Epidermal melanocyte (primary cell): ENCODE results near the gene CANT1.

ENCODE experiments used
- DNase-seq: peaks from one replicate; pipeline ENCODE4 v3.0.0; 2011; ENCODE audit warnings: low spot score; ENCODE audit not compliant: insufficient read length

CANT1 gene

GRCh38 chr17:78995761-78996451 is 13.7 kb downstream of the CANT1 start:
- peak; percentile 17 for DNase-seq

DNA sequence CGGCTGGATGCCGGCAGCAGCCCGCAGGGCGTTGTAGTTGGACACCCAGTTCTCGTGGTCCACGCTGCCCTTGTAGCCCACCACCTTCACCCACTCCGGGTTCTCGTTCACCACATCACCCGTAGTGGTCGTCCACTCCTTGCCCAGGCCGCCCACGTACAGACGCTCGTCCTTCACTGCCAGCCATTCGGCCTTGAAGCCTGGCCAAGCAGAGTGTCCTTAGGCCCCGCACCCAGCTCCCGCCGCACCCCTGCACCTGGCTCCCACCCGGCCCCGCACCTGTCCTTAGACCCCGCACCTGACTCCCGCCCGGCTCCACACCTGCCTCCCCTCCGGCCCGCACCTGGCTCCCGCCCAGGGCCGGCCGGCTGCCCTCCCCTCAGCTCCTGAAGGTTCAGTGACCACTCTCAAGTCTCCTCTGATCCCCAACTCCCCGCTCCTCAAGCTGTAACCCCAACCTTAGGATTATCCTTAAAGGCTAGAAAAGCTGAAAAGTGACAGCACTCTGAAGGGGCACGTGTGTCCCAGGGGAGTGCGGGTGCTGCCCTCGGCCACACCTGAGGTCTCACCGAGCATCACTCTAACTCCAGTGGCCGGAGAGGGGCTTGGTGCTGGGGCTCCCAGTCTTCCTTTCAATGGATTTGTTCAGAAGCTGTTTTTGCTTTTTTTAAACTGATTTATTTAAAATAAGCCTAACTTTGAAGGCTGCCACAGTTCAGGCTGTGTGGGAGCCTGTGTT is 14.4 kb downstream of the CANT1 start:
- peak; percentile 17 for DNase-seq

GRCh38 chr17:78993981-78994671 is 15.4 kb downstream of the CANT1 start:
- peak; percentile 11 for DNase-seq

- peak; percentile 42 for DNase-seq
These were observed 16.2 kb downstream of the CANT1 start for GRCh38 chr17:78993241-78993956.

DNA sequence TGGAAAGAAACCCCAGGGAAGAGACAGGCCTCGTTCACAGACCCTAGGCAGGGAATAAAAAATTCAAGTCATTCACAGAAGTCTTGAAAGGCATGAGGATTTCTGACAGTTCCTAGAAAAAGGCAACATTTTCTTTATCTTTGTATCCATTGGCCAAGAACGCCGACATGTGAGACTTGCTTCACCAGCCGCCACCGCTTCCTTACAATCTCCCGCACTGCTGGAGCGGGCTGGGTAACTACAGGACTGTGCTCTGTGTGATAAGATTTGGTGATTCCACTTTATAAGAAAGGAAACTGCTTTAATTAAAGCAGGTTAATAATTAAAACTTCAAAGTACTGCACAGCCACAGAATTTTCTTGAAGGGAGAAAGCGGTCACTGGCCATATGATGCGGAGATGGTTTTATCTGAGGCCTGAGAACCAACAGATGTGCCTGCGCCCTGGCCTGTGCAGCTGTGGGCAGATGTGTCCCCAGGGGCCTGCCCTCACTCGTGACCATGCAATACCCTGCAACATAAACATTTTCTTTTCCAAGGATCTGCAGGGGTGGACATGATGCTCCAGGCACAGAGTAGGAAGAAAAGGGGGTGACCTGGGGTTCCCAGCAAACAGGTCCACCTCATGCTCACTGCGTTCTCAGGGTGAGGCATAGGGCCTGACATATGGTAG is 16.9 kb downstream of the CANT1 start:
- DNase-seq, result peak; percentile 16

DNA sequence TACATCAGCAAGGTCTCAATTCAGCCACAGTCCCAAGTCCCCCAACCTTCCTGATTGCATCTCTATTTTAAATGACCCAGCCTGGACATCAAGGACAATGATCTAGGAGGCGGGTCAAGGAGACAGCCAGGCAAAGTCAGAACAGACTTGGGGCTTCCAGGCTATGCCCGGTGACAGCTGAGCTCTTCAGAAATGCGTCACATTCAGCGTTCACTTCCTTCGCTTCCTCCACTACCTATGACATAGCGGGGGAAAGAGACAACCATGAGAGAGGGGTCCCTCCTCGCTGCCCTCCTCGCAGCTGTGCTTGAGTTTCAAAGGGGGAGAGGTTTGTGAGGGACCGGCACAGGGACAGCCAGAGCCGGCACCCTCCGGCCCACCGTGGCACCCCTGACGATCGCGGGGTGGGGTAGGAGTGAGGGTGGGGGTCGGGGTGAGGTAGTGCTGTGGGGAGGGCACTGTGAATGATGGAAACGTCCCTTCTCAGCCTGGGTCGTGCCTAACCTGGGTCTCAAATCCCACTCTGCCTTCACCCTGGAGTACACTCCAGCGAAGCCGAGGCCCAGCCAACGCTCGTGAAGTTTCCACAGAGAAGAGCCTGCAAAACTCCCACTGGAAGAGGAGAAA is 17.5 kb downstream of the CANT1 start:
- peak; percentile 5 for DNase-seq

- peak; percentile 4 for DNase-seq
These were observed 18.4 kb downstream of the CANT1 start for GRCh38 chr17:78991017-78991738.

DNA sequence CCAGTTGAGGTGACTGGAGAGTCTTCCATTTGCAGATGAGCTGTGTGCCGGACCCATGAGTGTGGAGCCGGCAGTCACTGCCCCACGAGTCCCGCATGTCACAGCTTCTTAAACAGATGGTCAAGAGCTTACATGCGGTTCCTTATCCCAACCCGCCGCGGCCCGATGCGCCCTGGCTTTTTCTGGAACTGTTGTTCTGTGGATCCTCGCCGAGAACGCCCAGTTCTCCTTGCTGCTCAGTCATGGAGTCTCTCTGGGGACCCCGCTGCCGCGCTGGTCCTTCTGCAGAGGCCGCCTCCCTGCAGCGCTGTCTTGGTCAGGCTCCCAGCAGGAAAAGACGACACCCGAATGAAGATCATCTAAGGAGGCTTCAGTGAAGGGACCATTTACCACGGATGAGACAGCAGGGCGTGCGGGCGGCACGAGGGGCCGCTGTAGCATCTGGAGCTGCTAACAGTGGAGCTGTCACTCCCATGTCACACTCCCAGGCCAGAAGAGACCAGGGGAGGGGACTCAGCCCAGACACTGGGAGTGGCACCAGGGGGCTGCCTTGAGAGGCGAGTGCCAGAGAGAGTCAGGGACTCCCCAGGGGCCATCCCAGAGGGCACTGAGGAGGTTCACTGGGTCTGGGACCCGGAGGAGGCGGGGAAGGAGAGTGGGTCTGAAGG is 19.1 kb downstream of the CANT1 start:
- peak; percentile 12 for DNase-seq

DNA sequence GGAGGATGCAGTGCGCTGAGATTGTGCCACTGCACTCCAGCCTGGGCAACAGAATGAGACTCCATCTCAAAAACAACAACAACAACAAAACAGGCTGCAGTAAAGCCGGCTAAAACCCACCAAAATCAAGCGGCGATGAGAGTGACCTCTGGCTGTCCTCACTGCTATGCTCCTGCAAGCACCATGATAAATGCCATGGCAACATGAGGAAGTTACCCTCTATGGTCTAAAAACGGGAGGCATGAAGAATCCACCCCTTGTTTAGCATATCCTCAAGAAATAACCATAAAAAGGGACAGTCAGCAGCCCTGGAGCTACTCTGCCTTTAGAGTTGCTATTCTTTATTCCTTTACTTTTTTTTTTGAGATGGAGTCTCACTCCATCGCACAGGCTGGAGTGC is 21.4 kb downstream of the CANT1 start:
- no peak for DNase-seq

DNA sequence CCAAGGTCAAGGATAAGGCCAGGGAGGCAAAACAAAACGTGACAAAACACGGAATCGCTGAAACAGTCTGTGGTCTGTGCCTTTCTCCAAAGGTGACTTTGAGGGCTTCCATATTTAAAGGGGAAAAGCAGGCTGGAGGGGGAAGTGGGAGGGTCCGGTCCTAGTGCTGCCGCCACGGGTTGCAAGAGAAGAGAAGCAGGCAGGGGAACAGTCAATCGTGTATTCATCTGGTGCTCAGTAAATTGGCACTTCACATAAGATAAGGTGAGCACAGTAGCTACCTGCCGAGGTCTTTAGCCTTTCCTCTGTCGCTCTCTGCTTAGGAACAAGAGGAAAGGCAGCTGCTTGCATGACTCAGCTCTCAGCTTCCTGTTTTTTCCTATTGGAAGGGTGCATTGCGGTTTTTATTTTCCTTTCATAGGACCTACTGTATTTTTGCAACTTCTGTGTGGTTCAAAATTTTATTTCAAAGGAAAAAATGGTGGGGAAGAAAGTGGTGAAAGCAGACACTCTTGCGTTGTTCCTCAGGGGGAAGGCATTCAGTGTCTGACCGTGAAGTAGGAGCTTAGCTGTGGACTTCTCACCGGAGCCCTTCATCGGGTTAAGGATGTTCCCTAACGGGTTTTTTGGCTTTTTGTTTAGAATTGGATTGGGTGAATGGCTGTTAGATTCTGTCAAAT is 22.8 kb downstream of the CANT1 start:
- DNase-seq, result no peak

DNA sequence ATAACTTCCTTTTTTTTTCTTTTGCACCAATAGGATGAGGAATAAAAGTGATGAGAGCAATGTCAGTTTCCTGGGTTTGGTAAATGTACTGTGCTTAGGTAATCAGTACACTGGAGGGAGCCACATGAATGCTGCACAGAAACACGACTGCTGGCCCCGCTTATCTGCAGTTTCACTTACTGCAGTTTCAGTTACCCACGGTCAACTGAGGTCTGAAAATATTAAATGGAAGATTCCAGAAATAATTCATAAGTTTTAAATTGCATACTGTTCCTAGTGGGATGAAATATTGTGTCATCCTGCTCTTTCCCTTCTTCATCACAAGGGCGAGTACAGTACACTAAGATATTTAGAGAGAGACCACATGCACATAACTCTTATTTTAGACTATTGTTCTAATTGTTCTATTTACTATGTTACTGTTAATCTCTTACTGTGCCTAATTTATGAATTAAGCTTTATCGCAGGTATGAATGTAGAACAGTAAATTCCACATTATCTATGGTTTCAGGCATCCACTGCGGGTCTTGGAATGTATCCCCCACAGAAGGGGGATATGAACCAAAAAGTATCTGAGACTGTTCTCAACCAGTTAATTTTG is 23.4 kb downstream of the CANT1 start:
- no peak for DNase-seq

GRCh38 chr17:78985395-78985794 is 24.2 kb downstream of the CANT1 start:
- no peak for DNase-seq

DNA sequence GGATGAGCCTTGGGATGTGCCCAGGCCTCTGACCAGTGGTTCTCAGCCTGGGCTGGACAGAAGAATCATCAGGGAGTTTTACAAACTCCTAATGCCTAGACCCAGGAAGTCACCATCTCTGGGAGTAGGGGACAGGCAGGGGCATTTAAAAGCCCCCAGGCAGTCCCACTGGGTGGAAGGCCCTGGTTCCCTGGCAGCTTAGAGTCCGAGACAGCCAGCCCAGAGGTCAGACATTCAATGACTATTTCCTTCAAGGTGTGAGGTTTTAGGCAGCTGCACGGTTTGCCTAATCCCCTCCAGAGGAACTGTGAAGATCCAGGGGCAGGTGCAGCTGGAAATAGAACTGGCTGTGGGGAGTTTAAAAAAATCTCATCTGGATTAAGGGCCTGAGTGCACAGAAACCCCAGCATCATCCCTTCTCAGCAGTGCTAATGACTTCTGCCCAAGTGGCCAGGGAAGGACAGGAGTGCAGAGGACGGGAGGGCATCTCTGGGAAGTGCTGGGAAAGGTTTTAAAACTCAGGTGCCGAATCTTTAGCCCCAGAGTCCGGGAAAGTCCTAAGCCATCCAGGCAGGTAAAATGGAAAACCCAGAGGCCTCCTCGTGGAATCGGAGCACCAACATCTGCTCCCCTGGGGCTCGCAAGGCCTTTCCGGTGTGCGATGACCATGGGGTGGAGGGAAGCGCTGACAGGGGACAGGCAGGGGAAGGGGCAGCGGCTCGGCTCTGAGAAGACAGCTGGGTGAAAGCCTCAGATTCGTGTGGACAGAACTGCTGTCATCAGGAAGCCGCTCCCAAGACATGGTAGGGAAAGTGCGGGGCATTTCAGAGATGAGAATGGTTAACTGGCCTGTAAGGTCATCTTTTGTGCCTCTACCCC is 28.3 kb downstream of the CANT1 start:
- peak; percentile 1 for DNase-seq

DNA sequence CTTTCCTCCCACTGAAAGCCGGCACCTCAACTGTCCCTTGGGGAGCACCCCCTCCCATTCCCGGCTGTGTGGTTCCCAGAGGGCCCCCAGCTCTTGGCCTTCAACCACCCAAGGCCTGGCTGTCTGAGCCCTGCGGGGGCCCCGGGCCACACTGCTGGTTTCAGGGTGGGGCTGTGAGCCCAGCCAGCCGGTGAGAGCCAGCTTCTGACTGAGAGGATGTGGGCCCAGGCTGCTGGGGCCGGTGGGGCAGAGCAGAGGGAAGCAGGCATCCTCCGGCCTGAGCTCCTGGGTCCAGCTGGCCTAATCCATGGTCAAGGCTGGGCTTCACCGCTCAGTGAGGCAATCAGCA is 29.0 kb downstream of the CANT1 start:
- DNase-seq, result no peak

DNA sequence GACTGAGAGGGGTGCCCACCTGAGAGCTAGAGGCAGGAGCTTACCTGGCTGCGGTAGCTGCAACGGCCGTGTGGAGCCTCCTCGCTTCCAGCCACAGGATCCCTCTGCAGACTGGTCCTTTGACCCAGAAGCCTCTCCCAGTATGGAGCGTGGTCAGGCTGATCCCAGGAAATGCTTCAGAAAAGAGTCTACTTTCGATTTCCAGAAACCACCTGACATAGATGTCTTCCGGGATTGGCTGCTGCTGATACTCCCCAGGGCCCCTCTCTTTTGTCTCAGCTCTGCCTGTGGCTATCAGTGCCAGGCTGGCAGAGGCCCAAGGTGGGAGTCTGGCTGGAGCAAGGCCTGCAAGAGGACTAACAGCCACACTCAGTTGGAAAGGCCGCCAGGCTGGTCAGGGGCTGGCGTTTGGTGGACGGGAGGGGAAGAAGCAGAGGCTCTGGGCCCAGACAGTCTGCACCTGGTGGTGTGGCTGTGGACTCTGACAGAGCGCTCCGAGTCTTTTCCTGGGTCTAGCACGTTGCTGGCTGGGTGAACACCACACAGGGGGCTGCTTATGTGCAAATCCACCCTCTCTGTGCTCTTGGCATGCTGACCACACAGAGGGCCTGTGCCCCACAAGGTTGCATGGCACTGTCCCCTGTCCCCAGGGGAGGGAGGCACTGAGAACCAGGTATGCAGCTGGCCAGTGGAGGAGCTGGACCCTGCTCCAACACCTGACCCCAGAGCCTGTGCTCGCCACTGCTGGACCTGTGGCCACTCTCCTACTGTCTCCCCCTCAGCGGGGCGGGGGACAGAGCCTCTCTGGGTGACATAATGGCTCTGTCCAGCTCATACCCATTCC is 29.6 kb downstream of the CANT1 start, which contains the start of gene LGALS3BP:
TSS of gene LGALS3BP (minus strand) at position 144 of the 844 bp plus-strand sequence. CDS start 2,732 bp downstream, outside the sequence.
- peak; percentile 92 for DNase-seq
